NCI-H2196 treated with DMSO at 0.1 percent for 48 hours (cell line): ENCODE data around the gene TOX2.
A peak's percentile ranks its signal among the peaks of the same experiment; 100 is the strongest.

Experiments used
- DNase-seq: peaks from one replicate; lab custom pipeline; 2025; ENCODE audit not compliant: unreplicated experiment; lab: John Stamatoyannopoulos, UW

TOX2 gene

DNA sequence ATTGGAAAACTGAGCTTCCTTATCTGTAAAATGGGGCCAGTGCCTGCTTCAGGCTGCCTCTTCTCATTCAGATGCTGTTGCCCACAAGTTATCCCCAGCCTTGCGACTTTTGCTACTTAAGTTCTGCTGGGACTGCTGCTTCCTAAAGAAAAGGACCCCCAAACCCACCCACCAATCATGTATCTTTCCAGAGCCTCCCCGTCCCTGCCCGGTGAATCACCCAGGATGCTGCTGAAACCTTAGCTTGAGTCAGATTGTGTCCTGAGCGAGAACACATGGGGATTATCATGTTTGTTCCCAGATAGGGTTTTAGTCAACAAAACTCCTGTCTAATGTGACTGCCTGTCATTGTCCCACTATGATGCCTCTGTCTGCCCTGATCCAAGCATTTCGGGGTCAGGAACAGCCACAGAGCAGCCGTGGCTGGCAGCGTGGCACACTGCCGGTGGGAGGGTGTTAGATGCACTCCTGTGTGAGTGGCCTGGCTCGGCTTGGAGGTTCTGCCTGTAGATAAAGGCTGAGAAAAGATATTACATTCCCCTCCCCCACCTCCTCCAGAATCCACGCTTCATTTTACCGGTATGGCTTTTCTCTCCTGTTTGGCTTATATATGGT lies 79.9 kb downstream of the TOX2 start:
- no peak for DNase-seq

DNA sequence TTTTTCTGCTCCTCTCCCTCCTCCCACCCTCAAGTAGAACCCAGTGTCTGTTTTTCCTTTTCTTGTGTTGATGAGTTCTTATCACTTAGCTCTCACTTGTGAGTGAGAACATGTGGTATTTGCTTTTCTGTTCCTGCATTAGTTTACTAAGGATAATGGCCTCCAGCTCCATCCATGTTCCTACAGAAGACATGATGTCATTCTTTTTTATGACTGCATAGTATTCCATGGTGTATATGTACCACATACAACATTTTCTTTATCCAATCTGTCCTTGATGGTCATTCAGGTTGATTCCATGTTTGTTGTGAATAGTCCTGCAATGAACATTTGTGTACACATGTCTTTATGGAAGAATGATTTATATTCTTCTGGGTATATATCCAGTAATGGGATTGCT lies 81.0 kb downstream of the TOX2 start:
- DNase-seq: no peak

DNA sequence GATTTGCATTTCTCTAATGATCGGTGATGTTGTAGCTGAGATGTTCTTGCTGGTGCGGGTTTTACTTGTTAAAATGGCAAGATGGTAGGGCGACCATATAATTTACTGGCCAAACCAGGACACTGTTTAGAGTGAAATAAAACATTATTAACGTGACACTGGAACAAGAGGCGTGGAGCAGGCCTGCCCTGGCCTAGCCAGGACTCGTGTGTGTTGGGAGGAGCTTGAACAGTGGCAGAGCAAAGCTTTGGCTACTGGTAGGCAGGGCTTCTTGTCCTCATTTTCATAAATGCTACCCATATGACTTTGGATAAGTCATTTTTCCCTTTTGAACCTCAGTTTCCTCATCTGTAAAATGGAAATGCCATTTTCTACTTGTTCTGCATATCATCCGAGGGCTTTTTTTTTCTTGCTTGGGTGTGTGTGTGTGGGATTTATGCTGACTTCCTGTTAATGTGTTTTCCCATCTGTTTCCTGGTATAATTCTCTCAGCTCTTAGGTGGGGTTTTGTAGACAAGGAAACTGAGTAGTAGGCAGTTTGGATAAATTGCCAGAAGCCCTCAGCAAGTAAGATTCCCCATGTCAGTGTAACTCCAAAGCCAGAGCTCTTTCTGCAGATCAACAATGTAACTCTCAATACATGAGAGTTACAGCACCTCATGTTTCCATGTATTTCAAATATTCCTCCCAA lies 81.7 kb downstream of the TOX2 start:
- no peak for DNase-seq

DNA sequence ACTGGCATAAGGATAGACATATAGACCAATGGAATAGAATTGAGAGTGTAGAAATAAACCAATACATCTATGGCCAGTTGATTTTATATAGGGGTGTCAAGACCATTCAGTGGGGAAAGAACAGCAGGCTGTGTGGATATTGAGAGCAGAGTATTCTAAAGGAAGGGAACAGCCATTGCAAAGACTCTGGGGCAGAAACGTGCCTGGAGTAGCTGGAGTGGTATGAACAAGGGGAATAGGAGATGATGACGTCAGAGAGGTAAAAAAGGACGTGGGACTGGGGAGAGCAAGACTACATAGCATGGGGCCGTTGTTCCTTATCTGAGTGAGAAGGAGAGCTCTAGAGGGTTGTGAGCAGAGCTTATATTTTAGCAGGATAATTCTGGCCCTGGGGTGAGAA lies 85.2 kb downstream of the TOX2 start:
- DNase-seq: no peak

DNA sequence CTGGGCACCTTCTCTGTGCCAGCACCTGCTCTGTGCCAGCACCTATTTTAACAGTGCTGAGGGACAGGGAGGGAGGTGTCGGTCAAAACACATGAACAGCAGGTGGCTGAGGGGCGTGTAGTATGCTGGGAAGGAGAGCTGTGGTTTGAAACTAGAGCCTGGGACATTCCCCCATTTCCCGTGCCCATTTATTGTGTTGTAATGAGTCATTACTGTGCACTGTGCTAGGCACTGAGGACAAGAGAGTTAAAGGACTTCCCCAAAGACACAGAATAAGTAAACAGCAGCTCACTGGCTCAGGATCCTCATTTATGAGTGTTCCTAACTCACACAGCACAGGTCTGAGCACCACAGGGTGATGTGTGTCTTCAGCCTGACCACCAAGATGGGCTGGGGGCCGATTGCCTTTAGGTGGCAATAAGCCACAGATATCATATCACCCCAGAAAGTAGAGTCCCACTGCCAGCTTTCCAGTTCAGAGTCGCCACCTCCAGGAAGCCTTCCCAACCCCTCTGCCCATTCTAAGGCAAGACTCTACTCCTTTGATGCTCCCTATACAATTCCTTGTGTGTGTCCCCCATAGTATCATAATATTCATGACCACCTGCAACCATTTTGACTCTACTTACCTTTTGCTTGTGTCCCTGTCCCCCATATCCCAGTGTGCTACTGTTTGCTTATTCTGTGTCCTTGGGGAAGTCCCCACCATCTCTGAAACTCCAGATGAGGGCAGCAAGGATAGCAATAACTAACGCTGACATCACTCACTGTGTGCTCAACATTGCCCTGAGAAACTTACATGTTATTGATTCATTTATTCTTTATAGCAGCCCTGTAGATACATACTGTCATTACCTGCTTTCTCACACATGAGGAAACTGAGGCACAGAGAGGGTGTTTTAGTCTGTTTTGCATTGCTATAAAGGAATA lies 87.3 kb downstream of the TOX2 start:
- DNase-seq: no peak

DNA sequence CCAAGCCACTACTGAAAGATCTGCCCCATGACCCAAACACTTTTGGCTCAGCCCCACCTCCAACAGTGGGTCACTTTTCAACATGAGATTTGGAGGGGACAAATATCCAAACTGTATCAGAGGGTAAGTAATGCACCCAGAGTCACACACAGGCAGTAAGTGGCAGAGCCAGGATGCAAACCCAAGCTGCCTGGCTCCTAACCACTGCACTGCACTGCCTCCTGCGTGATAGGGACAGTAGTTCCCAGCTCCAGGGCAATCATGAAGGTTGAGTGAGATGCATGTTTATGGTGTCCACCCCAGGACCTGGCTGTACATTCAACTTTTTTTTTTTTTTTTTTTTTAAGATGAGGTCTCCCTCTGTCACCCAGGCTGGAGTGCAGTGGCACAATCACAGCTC lies 88.2 kb downstream of the TOX2 start:
- DNase-seq: no peak

DNA sequence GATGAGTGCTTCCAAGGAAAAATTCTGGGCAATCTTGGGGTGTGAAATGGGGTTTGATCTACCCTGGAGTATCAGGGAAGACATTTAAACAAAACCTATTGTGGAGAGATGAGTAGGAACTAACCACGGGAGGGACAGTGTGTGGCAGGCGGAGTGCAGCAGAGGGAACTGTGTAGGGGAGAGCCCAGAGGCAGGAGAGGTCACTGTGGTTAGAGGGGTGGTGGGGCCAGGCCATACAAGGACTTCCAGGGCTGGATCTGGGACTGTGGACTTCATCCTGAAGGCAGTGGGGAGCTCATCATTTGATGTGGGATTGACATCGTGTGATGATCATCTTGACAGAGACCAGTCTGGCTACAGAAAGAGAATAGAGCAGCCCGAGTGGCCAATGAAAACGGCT lies 89.0 kb downstream of the TOX2 start:
- DNase-seq: no peak

DNA sequence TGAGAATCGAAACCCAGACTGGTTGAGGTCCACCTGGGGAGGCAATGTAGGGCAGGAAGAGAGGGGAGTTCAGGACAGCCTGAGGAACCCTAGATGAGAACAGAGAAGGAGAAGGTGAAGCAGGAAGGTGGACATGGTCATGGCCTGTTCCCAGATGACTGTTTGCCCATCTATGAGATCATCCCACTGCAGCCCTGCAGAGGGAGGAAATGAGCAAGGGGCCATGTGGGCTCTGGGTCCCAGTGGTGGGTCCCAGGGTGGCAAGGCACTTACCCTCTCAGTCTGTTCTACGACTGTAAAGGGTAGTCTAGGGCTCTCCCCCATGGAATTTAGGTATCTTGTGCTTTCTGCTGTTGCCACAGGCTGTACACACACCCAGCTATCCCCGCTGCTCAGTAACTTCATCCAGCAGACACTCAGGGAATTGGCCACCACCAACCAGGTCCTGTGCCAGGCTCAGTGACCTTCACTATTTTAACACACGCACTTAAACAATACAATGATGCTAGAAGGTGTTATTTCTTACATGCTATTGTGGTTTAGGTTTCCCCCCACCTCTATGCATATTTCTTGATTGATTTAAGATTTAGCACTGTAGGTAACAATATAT lies 89.8 kb downstream of the TOX2 start:
- DNase-seq: peak; percentile 10

DNA sequence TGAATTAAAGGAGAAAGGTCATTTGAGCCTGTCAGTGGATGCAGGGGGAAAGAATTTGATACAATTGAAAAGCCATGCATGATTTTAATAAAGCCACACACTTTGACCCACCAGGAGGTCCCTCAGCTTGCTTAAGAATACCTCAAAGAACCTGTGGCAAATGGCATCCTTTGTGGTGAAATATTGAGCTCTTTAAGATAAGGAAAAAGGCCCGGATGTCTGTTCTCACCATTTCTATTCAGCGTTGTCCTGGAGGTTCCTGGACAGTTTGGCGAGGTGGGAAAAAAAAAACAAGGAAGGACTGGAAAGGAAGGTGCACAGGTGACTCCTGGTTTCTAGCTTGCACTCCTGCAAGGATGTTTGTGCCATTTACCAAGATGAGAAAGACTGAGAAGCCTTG lies 91.0 kb downstream of the TOX2 start:
- no peak for DNase-seq

DNA sequence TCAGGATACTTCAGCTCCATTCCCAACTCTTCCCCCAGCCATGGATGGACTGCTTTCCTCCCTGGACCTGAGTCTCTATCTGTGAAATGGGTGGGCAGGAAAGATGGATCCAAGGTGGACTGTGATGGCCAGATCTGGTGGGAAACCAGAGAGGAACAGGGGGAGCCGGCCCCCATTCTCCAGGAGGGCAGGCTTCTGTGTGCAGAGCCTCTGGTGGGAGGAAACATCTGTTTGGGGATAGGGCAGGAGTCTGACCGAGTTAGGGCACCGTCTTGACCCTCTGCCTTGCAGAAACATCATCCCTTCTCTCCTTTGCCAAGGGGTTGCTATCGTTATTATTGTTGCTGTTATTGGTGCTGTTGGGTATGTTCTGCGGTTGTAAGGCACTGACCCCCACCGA lies 91.5 kb downstream of the TOX2 start:
- DNase-seq: no peak

DNA sequence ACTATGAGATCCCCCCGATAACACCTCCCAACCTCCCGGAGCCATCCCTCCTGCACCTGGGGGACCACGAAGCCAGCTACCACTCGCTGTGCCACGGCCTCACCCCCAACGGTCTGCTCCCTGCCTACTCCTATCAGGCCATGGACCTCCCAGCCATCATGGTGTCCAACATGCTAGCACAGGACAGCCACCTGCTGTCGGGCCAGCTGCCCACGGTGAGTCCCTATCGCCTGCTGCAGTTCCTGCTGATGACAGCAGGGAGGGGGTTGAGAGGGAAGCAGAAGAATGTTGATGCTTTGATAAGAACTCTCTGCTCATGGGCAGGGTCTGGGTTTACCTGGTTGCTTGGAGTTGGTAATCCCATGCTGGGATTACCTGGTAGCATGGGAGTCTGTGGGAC lies 91.9 kb downstream of the TOX2 start:
- DNase-seq: no peak

DNA sequence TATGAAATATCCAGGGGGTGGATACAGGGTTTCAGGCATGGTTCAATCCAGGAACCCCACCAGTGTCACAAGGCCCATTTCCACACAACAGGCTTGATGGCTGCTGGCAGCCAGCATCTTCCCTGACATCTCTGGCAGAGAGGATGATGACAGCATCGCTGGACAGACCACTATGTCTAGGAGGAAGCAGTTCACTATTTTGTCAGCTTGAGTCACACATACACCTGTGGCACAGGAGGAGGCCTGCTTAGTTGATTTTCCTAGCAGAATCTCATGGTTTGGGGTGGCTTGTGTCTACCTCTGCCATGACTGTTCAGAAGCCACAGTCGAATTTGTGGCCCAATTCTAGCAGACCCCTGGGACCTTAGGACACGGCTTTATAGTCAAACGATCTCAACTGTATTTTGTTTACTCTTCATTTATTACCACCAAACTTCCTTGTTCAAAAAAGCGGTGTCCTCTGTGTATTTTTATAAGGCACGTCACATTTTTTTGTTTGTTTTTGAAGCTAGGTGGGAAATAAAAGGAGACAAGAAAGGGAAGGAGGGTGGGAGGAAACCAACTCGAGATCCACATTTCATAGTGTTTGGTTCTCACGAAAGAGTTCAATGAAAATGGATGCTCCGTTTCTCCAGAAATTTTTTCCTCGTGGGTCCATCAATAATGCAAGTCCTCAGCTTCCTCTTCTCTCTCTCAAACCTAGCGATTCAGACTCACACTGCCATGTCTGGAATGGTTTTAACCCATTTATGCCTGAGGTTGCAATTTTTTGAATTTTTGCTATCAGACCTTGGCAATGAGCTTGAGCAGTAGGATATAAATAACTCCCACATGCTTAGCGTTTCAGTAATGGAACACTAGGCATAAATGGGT lies 94.4 kb downstream of the TOX2 start:
- DNase-seq: no peak

DNA sequence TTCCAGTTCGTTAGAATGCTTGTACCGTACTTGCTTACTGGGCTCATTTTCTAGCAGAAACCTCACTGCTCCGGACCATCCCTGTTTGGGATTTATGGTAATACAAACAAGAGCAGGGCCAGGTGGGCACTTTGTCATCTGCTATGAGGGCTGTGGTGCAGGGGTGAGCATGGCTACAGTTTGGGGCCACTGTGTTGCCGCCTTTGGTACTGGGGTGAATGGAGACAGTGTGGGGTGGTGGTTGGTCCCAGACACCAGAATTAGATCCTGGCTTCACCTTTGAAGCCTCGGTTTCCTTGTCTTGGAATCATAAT lies 95.0 kb downstream of the TOX2 start:
- no peak for DNase-seq

DNA sequence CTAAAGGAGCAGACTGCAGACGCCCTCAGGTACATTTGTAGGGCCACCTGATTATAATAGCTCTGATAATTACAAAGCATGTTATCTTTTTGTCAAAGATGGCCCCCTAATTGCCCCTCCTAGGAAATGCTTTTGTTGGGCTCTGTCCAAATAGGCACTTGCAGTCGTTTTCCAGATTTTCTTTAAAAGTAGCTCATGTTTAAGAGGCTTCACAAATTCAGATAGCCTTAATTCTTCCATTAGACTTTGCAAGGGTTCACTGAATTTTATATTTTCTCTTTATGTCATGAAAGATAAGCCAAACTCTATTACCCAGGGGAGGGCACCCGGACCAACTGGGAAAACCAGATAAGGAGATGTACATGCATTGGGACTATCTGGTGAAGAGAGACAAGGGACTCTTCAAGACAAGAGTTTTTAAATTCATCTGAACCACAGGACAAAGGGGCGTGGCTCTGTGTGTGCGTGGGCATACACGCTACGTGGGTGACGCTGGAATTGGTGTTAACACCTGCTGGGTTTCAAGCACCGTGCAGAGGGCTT lies 95.6 kb downstream of the TOX2 start:
- no peak for DNase-seq

DNA sequence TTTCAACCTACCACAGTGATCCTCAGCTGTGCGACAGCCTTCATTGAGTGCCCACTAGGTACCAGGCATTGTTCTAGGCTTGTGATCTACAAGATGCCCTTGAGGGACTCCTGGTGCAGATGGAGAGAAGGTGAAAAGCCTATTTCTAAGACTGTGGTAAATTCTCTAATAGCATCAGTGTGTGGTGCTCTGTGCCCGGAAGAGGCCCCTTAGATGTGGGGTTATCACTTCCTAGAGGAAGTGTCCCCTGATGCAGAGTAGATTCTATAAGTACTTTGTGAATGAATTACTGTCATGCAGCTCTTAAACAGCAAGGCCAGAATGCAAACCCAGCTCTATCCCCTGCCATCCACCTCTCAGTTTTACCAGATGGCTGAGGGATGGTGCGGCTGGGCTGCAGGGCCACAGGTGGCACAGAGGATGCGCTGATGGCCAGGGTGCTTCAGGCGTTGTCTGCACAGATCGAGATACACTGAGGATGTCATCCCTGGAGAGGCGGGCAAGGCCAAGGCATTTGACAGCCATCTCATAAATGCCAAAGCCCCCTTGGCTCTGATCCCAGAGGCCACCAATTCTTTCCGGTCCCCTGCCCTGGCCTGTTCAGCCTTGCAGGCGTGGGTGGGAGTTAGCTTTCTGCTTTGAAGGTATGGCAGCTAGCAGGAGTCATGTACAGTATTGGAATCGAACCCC lies 96.7 kb downstream of the TOX2 start:
- DNase-seq: no peak

DNA sequence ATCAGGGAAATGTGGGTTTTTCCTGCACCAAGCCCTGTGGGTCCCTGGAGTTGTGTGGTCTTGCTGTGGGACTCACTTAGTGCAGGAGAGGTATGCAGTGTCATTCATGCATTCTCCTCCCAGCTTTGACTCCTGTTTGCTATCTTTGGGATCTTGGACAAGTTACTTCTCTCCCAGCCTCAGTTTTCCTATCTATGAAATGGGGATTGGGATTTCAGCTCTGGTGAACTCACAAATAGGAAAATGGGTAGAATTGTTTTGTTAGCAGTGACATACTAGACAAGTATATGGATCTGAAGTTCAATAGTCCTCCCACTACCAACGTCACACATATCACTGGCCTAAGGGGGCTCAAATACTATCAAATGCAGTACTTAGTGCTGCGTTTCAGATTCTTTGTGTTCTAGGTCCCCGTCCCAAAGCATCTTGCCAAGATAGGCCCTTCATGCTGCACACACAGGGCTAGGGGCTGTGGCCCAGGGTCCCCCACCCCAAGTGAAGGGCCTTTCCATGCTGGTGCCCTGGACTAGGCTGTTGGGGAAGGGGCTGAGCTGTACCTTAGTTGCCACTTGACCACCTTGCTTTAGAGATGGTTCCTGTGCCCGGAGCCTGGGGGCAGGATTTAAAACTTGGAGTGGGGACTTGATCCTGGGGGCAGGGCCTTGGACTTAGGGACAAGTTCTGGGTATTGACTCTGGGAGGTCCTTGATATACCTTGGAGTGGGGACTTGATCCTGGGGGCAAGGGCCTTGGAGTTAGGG lies 98.0 kb downstream of the TOX2 start:
- DNase-seq: no peak

DNA sequence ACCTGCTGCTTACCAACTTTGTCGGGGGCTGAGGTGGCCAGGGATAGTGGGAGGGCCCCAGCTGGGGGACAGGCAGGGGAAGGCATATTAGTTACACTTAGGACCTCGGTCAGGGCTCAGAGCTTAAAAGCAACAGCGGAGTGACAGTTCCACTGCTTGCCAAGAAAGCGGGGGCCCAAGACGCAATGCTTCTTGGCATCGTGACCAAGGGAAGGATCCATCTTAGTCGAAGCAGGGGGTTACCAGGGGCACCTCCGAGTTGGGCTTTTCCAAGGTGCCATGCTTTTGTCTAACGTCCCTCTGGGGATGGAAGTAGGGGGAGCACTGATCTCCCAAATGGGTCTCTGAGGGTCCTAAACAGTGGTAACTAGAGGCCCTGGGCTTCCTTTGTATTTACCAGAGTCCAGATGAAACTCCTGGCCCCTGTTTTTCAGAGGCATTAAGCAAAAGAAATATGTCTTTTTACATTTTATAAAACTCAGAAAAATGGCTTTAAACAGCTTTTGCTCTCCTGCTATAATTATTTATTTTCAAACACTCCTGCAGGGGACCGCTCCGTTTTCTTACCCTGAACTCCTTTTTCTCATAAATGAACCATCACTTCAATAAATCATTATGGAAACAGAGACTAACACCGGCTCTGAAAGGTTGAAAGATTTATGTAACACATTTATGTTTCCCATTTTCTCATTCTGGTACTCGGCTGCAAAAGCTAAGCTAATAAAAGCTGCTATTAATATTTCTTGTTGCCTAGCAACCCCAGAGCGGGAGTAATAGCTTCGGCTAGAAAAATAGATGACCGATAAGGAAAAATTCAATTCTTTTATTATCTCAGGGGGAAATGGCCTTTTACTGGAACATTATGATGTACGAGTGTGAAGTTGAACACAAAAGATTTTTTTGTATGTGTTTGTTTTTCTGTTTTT lies 100.4 kb downstream of the TOX2 start:
- no peak for DNase-seq

DNA sequence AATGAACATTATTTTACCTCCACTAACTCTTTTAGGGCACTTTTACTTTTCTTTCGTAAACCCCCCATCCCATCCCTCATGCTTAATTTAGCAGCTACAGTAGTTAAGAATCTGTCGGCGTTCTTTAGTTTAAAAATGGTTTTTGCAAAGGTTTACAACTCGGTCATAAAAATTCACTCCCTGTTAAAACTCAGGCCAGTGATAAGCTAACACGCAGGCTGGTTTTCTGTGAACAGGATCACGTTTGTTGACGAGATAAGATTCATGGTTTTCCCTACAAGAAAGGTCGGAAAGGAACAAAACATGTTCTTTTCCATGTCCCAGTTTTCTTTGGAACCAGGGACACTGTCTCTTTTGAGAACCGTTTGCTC lies 101.1 kb downstream of the TOX2 start:
- DNase-seq: no peak
